Peyer's patch (tissue), 4 donors: ENCODE measurements around the gene IRX5.

ENCODE experiments used
- CTCF ChIP-seq, 6 experiments: fragments of 450-650 bp in 4 of 6; fragments of 200-600 bp in 2 of 6; sonication (generic) in 1 of 6; IDR thresholded peaks; one replicate each; pipeline ENCODE4 v1.5.1; 2017 to 2019; ENCODE audit warnings: antibody characterized with exemption in 6 of 6, mild to moderate bottlenecking in 3 of 6, moderate library complexity in 1 of 6
- POLR2A ChIP-seq, 2 donors: fragments of 450-650 bp; IDR thresholded peaks; one replicate each; pipeline ENCODE4 v1.5.1; 2017; ENCODE audit warnings: antibody characterized with exemption in 2 of 2, mild to moderate bottlenecking in 2 of 2, moderate library complexity in 2 of 2

- TF ChIP-seq POLR2A (IDR thresholded peaks at IDR 0.05) (no peak), CTCF (IDR thresholded peaks at IDR 0.05) (no peak)
Measured at GRCh38 chr16:54897930-54898329, 32.7 kb upstream of the IRX5 start.
